Measurements from ENCODE around the gene MND1.

- TF ChIP-seq CTCF (conservative IDR thresholded peaks at IDR 0.05) (no peak), EZH2 (IDR thresholded peaks at IDR 0.05; ENCODE audit: low read depth) (no peak)
Observed at GRCh38 chr4:153372967-153373562, 28.6 kb downstream of the MND1 start.

All from PC-9 (cell line).